Measurements from ENCODE around the gene MAMDC4.

MAMDC4 gene

GRCh38 chr9:136849960-136850865, 1.9 kb upstream of the MAMDC4 start:
- no peak for DNase-seq

- DNase-seq, result no peak
Observed at GRCh38 chr9:136850866-136851775, 1.0 kb upstream of the MAMDC4 start.

- DNase-seq, result no peak
Observed at GRCh38 chr9:136852664-136853595, 784 bp downstream of the MAMDC4 start.

- DNase-seq, result no peak
Observed at GRCh38 chr9:136853596-136854112, 1.5 kb downstream of the MAMDC4 start.

GRCh38 chr9:136854113-136854841, 2.1 kb downstream of the MAMDC4 start:
- DNase-seq, result no peak

- DNase-seq, result no peak
Observed at GRCh38 chr9:136854842-136855460, 2.8 kb downstream of the MAMDC4 start.

GRCh38 chr9:136855461-136856078, 3.4 kb downstream of the MAMDC4 start:
- no peak for DNase-seq

- DNase-seq, result no peak
Observed at GRCh38 chr9:136856079-136856476, 3.9 kb downstream of the MAMDC4 start.

GRCh38 chr9:136856541-136857141, 4.5 kb downstream of the MAMDC4 start:
- no peak for DNase-seq

GRCh38 chr9:136857166-136857565, 5.0 kb downstream of the MAMDC4 start:
- no peak for DNase-seq

GRCh38 chr9:136857581-136858412, 5.7 kb downstream of the MAMDC4 start:
- DNase-seq, result no peak

GRCh38 chr9:136858452-136858843, 6.3 kb downstream of the MAMDC4 start:
- DNase-seq, result no peak

- DNase-seq, result no peak
Observed at GRCh38 chr9:136858844-136859757, 7.0 kb downstream of the MAMDC4 start.

GRCh38 chr9:136860529-136860928, 8.4 kb downstream of the MAMDC4 start:
- DNase-seq, result no peak

- no peak for DNase-seq
Observed at GRCh38 chr9:136860933-136861873, 9.1 kb downstream of the MAMDC4 start.

- DNase-seq, result no peak
Observed at GRCh38 chr9:136861874-136862457, 9.8 kb downstream of the MAMDC4 start.

Measured in activated effector memory CD4-positive, alpha-beta T cell treated with Interleukin-2 at 50 U/mL for 16 hours (primary cell).